ENCODE data around the gene CGRRF1. TPM values are rescaled to one million over a fixed set of nuclear protein-coding genes. Genes with fewer than 3 reads are reported as not detected.

CGRRF1 gene
- total RNA-seq, 1 experiment from 2014 or later: 19.1 TPM

DNA sequence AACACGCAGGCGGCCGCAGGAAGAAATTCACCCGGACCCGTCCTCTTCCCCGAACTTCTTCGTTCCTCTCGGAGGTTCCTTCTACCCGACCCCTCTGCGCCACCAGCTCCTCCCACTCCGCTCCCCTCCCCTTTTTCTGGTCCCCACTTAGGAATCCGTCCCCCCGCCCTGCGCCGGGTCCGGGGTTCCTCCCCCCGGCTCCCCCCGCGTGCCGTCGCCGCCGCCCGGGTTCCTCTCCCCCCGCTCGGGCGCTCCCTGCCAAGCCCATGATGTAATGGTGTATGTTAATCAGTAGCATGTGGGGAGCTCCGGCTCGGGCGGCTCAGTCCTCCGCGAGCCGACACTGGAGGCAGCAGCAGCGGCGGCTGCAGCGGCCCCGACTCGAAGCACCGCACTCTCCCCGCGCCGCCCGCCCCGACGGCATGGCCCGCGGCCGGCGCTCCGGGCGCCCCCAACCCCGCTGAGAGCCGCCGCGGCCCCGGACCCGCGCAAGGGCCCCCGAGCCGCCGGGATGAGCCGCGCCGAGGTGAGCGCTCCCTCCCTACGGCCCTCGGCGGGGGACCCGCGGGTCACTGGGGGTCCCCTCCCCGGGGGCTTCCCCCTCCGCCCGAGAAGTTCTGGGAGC is 56.2 kb downstream of the CGRRF1 start:
- Mint-ChIP-seq H3K36me3 (ENCODE audit: insufficient read depth in 1 of 3, low read depth in 3 of 3) (no peaks in the 10 kb centered on the region; a peak in 1 of 7 replicates), H3K4me3 (peak overlapping the region; percentile 74 to 90), H3K27ac (no peak overlapping the region), H3K4me1 (peaks cover 17 to 19% of the 10 kb centered on the region in 2 experiments), H3K27me3 (ENCODE audit: low read depth) (peaks cover 35% of the 10 kb centered on the region), H3K9me3 (peaks cover 0 to 1% of the 10 kb centered on the region in 2 experiments; a peak in 1 of 5 replicates)
- no peaks in the 10 kb centered on the region; the same call in 1 of the 2 replicates for H3K4me1 ChIP-seq (ENCODE audit: insufficient read depth, low read length)
- H3K9me3 ChIP-seq (ENCODE audit: control insufficient read depth, low read depth, low read length): no peaks in the 10 kb centered on the region
- peaks cover 2% of the 10 kb centered on the region; the same call in 1 of the 2 replicates for H3K79me2 ChIP-seq (ENCODE audit: insufficient read depth, low read length)
- H4K91ac ChIP-seq (ENCODE audit: insufficient read length, low read depth, low read length): no peak overlapping the region
- H2AK5ac ChIP-seq (ENCODE audit: insufficient read length, low read length): no peak overlapping the region
- H4K5ac ChIP-seq (ENCODE audit: insufficient read length, low read depth, low read length): no peak overlapping the region
- H3K27me3 ChIP-seq (ENCODE audit: insufficient read depth, low read length): no peaks in the 10 kb centered on the region; the same call in 1 of the 2 replicates
- H3K4ac ChIP-seq (ENCODE audit: low read depth, low read length): no peak overlapping the region
- H3K27ac ChIP-seq (ENCODE audit: insufficient read length, low read depth, low read length): no peak overlapping the region
- peaks cover 21% of the 10 kb centered on the region for H3K23me2 ChIP-seq (ENCODE audit: insufficient read length, low read depth, low read length, poor library complexity, severe bottlenecking)
- no peak overlapping the region for H2BK120ac ChIP-seq (ENCODE audit: low read depth, low read length, poor library complexity, severe bottlenecking)
- TF ChIP-seq CTCF (conservative IDR thresholded peaks at IDR 0.05): no peak
- H4K8ac ChIP-seq (replicated peaks; ENCODE audit: insufficient read length, low read depth, low read length): no peak overlapping the region
- no peak overlapping the region for H2BK12ac ChIP-seq (ENCODE audit: insufficient read length, low read depth, low read length)
- no peaks in the 10 kb centered on the region for H3K79me1 ChIP-seq (ENCODE audit: insufficient read depth, low read depth, low read length, poor library complexity, severe bottlenecking)
- peak overlapping the region; percentile 67 for H3K14ac ChIP-seq (ENCODE audit: insufficient read depth, low read length)
- H4K20me1 ChIP-seq (ENCODE audit: control insufficient read depth, insufficient read depth, insufficient read length): no peaks in the 10 kb centered on the region
- WGBS (ENCODE audit: extremely low coverage, insufficient read length, low lambda C conversion rate): no CpG with 5 or more reads among the region's 73 CpGs
- no peak overlapping the region for H2BK20ac ChIP-seq (ENCODE audit: low read depth, low read length, poor library complexity, severe bottlenecking)
- peak overlapping the region; percentile 41 for H3K18ac ChIP-seq (ENCODE audit: insufficient read length, low read depth, low read length)
- no peak overlapping the region for H3T11ph ChIP-seq (ENCODE audit: low read length)
- no peak overlapping the region for H2BK5ac ChIP-seq (ENCODE audit: insufficient read length, low read length)
- no peak overlapping the region for H3K23ac ChIP-seq (ENCODE audit: insufficient read length, low read depth, low read length)
- H2BK15ac ChIP-seq (ENCODE audit: low read depth, low read length): no peak overlapping the region
- peak overlapping the region; percentile 40 for H3K9ac ChIP-seq (ENCODE audit: extremely low read depth, insufficient read length, low read length)
- H3K56ac ChIP-seq (ENCODE audit: insufficient read length, low read depth, low read length): no peak overlapping the region
- H2AFZ ChIP-seq (ENCODE audit: low read length): no peak overlapping the region
- H3K4me2 ChIP-seq (ENCODE audit: insufficient read depth, insufficient read length, low read length): peak overlapping the region; percentile 99
- peak; percentile 85 for DNase-seq

Measured in H9 (cell line).